ENCODE data around the gene GAPDHS.

Gene GAPDHS

DNA sequence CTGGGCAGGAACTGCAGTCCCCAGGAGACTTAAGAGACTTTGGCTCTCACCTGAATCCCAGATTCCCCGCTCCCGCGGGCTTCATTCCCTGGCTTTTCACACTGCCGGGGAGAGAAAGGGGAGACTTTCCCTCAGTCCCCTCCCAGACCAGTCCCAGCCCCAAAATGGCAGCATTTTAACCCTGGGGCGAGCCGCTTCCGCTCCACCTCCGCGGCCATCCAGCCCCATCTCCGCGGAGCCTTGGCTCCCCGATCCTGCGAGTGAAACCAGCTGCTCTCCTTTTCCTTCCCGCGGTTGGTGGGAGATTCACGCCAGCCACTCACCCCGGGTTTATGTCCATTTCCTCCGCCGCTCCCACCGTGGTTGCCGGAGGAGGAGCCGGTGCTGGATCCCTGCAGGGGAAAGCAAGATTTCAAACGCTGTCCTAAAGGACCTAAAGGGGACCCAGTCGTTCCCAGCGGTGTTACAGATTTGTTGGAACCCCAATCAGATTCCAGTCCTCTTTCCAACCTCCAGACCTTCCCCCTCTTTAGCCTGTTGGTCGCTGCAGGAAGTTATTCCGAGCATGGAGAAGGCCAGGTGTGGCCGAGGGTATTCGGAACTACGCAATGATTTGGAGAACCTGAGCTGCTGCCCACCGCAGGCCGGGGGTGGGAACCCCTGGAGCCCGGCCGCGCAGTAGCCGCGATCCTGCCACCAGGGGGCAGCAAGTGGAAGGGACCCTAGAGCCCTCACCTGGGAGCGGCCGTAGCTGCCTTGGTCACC is 23.2 kb upstream of the GAPDHS start:
- peak; percentile 75 for DNase-seq (ENCODE audit: low read depth)
- TF ChIP-seq, protein P1, sequence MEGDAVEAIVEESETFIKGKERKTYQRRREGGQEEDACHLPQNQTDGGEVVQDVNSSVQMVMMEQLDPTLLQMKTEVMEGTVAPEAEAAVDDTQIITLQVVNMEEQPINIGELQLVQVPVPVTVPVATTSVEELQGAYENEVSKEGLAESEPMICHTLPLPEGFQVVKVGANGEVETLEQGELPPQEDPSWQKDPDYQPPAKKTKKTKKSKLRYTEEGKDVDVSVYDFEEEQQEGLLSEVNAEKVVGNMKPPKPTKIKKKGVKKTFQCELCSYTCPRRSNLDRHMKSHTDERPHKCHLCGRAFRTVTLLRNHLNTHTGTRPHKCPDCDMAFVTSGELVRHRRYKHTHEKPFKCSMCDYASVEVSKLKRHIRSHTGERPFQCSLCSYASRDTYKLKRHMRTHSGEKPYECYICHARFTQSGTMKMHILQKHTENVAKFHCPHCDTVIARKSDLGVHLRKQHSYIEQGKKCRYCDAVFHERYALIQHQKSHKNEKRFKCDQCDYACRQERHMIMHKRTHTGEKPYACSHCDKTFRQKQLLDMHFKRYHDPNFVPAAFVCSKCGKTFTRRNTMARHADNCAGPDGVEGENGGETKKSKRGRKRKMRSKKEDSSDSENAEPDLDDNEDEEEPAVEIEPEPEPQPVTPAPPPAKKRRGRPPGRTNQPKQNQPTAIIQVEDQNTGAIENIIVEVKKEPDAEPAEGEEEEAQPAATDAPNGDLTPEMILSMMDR (IDR thresholded peaks at IDR 0.05; ENCODE audit: insufficient read depth, low read depth, low read length, missing control alignments): peak; percentile 93
- peak overlapping the region; percentile 56 for H3K4me3 ChIP-seq (ENCODE audit: low read depth, low read length)

DNA sequence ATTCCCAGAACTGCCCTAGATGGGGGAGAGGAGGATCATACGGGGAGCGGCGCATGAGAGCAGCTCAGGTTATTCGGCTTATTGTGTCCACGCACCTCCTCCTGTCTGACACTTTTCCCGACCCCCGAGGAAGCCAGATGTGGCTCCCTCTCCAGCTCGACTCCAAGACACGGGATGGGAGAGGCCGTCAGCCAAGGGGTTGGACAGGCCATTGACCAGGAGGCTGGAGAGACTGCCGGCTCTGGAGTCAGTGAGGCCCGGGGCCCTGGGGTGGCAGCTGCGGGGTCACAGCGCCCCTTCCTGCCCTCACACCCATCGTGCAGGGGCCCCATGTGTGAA is 22.7 kb upstream of the GAPDHS start:
- no peak overlapping the region for H3K4me3 ChIP-seq (ENCODE audit: low read depth, low read length)
- DNase-seq (ENCODE audit: low read depth): no peak
- TF ChIP-seq, protein P1 (IDR thresholded peaks at IDR 0.05; ENCODE audit: insufficient read depth, low read depth, low read length, missing control alignments): no peak

DNA sequence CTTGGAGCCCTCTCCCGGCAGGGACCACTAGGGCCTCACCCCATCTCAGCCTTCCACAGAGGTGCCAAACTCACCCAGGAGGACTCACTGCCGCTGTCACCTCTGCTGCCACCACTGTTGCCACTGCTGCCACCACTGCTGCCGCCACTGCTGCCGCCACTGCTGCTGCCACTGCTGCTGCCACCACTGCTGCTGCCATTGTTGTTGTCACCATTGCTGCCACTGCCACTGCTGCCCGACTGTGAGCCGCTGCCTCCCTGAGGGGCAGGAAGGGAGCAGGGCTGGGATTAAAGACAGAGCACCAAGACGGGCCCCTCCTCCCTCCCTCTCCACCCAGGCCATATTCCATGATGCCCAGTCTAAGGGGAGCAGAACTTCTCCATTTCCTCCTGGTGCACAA is 21.9 kb upstream of the GAPDHS start:
- no peak for DNase-seq (ENCODE audit: low read depth)
- TF ChIP-seq, protein P1 (IDR thresholded peaks at IDR 0.05; ENCODE audit: insufficient read depth, low read depth, low read length, missing control alignments): no peak
- H3K4me3 ChIP-seq (ENCODE audit: low read depth, low read length): no peak overlapping the region

DNA sequence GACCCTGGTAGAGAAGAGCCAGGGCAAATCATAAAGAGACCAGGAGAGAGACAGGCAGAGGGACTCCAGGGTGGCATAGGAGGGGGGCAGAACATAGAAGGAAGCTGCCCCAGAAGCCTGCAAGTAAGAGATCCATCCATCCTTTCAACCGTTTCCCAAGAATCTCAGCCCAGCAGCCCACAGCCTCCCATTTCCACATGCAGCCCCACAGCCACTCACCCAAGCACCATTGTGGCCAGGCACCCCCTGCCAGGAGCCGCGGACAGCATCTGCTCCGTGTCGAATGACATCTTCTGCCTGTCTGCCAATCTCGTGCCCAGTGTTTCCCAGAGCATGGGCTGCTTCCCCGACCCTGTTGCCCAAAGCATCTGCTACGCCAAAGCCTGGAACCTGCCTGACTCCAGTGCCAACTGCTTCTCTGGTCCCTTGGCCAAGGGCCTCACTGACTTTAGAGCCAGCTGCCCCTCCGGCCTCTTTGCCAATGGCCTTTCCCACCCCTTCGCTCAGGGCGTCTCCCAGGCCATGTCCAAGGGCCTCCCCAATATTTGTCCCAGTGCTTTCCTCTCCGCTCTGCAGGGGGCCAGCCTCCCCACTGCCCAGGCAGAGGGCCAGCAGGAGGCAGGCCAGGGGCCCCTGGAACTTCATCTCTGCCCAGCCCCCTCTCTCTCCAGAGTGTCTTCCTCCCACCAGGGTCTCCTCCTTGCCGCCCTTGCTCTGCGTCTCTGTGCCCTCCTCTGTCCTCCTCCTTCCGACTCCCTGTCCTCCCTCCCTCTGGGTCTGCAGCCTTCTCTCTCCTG is 20.2 kb upstream of the GAPDHS start:
- no peak overlapping the region for H3K4me3 ChIP-seq (ENCODE audit: low read depth, low read length)
- TF ChIP-seq, protein P1 (IDR thresholded peaks at IDR 0.05; ENCODE audit: insufficient read depth, low read depth, low read length, missing control alignments): no peak
- no peak for DNase-seq (ENCODE audit: low read depth)

DNA sequence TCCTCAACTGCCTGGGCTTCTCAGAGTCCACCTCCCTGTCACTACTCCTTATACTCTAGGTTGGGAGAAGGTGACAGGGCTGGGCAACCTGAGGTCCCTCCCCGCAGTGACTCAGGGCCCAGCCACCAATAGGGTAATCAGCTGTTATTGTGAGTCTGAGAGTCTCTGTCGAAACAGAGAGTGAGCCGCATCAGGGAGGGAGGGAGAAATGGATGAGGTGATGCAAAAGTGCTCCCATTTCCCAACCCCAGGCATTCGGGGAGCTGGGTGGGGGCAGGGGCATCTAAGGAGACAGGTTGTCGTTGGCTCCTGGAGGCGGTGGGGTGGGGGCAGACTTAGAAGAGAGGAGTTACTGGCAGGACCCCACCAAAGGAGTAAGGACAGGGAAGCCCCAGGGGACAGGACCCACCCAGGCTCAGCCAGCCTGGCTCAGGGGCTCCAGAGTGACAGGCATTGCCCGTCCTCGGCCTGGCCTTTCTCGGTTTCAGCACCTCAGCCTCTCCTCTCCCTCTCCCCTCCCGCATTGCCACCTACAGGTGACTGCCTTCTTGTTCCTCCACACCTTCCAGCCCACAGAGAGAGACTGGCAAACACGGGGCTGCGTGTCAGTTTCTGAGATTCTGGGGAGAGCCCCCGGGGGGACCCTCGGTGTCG is 19.5 kb upstream of the GAPDHS start, which contains the start of gene DMKN:
Gene DMKN, minus strand, starts transcription at position 22 of the 654 bp plus-strand sequence. CDS start 174 bp downstream, outside the sequence.
- no peak for DNase-seq (ENCODE audit: low read depth)
- TF ChIP-seq, protein P1 (IDR thresholded peaks at IDR 0.05; ENCODE audit: insufficient read depth, low read depth, low read length, missing control alignments): no peak
- no peak within 1 kb of the TSS for H3K4me3 ChIP-seq (ENCODE audit: low read depth, low read length)

DNA sequence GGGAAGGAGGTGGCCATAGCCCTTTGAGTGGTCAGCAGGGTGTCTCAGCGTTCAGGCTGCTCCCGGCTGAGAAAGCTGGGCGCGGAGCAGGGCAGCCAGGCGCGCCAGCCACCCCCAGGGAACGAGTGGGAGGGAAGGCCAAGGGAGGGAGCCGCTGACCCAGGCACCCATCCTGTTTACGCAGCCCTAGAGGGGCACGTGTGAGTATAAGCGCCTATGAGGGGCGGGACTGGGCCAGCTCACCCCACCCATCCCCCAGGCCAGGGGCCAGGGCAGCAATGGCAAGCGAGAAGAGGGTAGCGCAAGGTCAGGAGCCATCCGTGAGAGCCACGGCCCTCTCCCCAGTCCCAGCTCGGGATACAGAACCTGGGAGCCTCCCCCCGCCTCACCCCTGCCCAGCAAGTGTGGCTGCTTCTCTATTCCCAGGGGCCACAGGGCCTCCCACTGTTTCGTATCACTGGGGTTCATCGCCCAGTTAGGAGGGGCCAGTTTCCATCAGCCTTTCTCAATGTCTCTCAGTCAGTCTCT is 18.9 kb upstream of the GAPDHS start:
- H3K4me3 ChIP-seq (ENCODE audit: low read depth, low read length): no peak overlapping the region
- TF ChIP-seq, protein P1 (IDR thresholded peaks at IDR 0.05; ENCODE audit: insufficient read depth, low read depth, low read length, missing control alignments): no peak
- DNase-seq (ENCODE audit: low read depth): no peak
